ENCODE results near the gene TBPL2.
"Not testable (repeated sequence)": the region's sequence is repeated elsewhere in the genome, so short reads cannot be mapped to it uniquely, and the experiment has no call there.

TBPL2 gene

GRCh38 chr14:55470025-55470424 lies 29.6 kb upstream of the TBPL2 start:
- H3K4me3 ChIP-seq (replicated peaks; ENCODE audit: low read depth, low read length) = no peak overlapping the region
- TF ChIP-seq CTCF (IDR thresholded peaks at IDR 0.05; ENCODE audit: low read length, missing control alignments) = no peak
- DNase-seq (ENCODE audit: low read depth) = peak; percentile 34

- no peak for DNase-seq (ENCODE audit: low read depth)
- H3K4me3 ChIP-seq (replicated peaks; ENCODE audit: low read depth, low read length) = no peak overlapping the region
- no peak for TF ChIP-seq CTCF (IDR thresholded peaks at IDR 0.05; ENCODE audit: low read length, missing control alignments)
Observed at GRCh38 chr14:55467307-55467706, 26.9 kb upstream of the TBPL2 start.

- TF ChIP-seq CTCF (IDR thresholded peaks at IDR 0.05; ENCODE audit: low read length, missing control alignments) = no peak
- DNase-seq (ENCODE audit: low read depth) = peak; percentile 45
- no peak overlapping the region for H3K4me3 ChIP-seq (replicated peaks; ENCODE audit: low read depth, low read length)
Observed at GRCh38 chr14:55458800-55459515, 18.5 kb upstream of the TBPL2 start.

GRCh38 chr14:55457496-55457895 lies 17.1 kb upstream of the TBPL2 start:
- DNase-seq (ENCODE audit: low read depth) = no peak
- no peak for TF ChIP-seq CTCF (IDR thresholded peaks at IDR 0.05; ENCODE audit: low read length, missing control alignments)
- H3K4me3 ChIP-seq (replicated peaks; ENCODE audit: low read depth, low read length) = no peak overlapping the region

- DNase-seq (ENCODE audit: low read depth); H3K4me3 ChIP-seq (replicated peaks; ENCODE audit: low read depth, low read length): not testable (repeated sequence)
Observed at GRCh38 chr14:55456411-55456810, 16.0 kb upstream of the TBPL2 start.

- H3K4me3 ChIP-seq (replicated peaks; ENCODE audit: low read depth, low read length) = no peak overlapping the region
- DNase-seq (ENCODE audit: low read depth) = peak; percentile 92
- TF ChIP-seq CTCF (IDR thresholded peaks at IDR 0.05; ENCODE audit: low read length, missing control alignments) = no peak
Observed at GRCh38 chr14:55454264-55455002, 14.0 kb upstream of the TBPL2 start.

GRCh38 chr14:55451950-55452349 lies 11.5 kb upstream of the TBPL2 start:
- DNase-seq (ENCODE audit: low read depth) = no peak
- no peak for TF ChIP-seq CTCF (IDR thresholded peaks at IDR 0.05; ENCODE audit: low read length, missing control alignments)
- no peak overlapping the region for H3K4me3 ChIP-seq (replicated peaks; ENCODE audit: low read depth, low read length)
